ENCODE results near the gene NGF.

NGF gene

GRCh38 chr1:115239148-115239422, 99.0 kb downstream of the NGF start:
- DNase-seq (ENCODE audit: low spot score): no peak

- DNase-seq (ENCODE audit: low spot score): no peak
Observed at GRCh38 chr1:115238336-115239147, 99.5 kb downstream of the NGF start.

GRCh38 chr1:115237507-115237906, 100.5 kb downstream of the NGF start:
- no peak for DNase-seq (ENCODE audit: low spot score)

GRCh38 chr1:115237023-115237422, 101.0 kb downstream of the NGF start:
- no peak for DNase-seq (ENCODE audit: low spot score)
